Activated B cell treated with CpG ODN at 0.5 μM for 24 hours (primary cell): ENCODE results near the gene GYPA. TPM values are rescaled to one million over a fixed set of nuclear protein-coding genes. Genes with fewer than 3 reads are reported as not detected.
"Not testable (repeated sequence)": the region's sequence is repeated elsewhere in the genome, so short reads cannot be mapped to it uniquely, and the experiment has no call there.

Experiments used
- ATAC-seq: fragments of 200-7000 bp; cut with Tn5 transposase; one replicate; pipeline ENCODE4 v1.10.0; 2021; ENCODE audit warnings: low read depth, mild to moderate bottlenecking, moderate library complexity
- CTCF ChIA-PET: fragments of 350-600 bp; sonication (Branson Sonifier 250); formaldehyde crosslinking; loops from one replicate; lab custom pipeline; 2021; ENCODE audit warnings: antibody characterized with exemption; lab: Charles Lee
- POLR2A ChIA-PET: fragments of 350-600 bp; sonication (Branson Sonifier 250); formaldehyde crosslinking; loops from one replicate; lab custom pipeline; 2021; ENCODE audit warnings: antibody characterized with exemption; lab: Charles Lee
- DNase-seq: peaks from one replicate; pipeline ENCODE4 v3.0.0; 2022
- H3K27ac Mint-ChIP-seq: one replicate; pipeline ENCODE4 v1.8.0; 2020; ENCODE audit warnings: mixed read lengths
- H3K27me3 Mint-ChIP-seq: one replicate; pipeline ENCODE4 v1.8.0; 2021; ENCODE audit warnings: mixed read lengths
- H3K36me3 Mint-ChIP-seq: one replicate; pipeline ENCODE4 v1.8.0; 2021; ENCODE audit warnings: low read depth, mixed read lengths
- H3K4me1 Mint-ChIP-seq: one replicate; pipeline ENCODE4 v1.8.0; 2021; ENCODE audit warnings: mixed read lengths
- H3K4me3 Mint-ChIP-seq: one replicate; pipeline ENCODE4 v1.8.0; 2020; ENCODE audit warnings: mild to moderate bottlenecking, mixed read lengths
- H3K9me3 Mint-ChIP-seq: one replicate; pipeline ENCODE4 v1.8.0; 2020; ENCODE audit warnings: mixed read lengths
- intact Hi-C: fragments of 100-400 bp; cut with micrococcal nuclease; formaldehyde crosslinking; loops from one replicate; pipeline ENCODE4 v1.15.1; 2024
- total RNA-seq: library from RNA; stranded (reverse); gene quantifications from 2 replicates; pipeline ENCODE4 v1.2.3, GENCODE V29; 2022

Gene GYPA
- total RNA-seq, 1 donor from 2014 or later: not detected

DNA sequence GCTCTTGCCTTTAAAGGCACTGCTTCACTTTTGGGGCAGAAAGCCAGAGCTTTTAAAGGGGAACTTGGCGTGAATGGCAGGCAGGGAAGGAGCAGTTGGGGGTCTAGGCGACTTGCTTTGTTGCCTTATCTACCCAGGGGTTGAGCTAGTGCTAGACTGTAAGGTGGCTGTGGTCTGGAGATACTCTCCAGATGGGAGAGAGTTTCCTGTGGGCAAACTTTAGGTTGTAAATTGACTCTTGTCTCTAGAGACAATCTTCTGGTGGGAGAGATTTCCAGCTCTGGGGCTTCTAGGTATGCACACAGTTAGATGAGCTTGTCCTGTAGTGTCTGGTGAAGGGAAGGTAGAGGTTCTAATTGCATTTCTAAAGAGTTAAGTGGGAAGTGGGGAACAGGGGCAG lies 61.8 kb downstream of the GYPA start:
- H3K4me3 Mint-ChIP-seq, CTCF ChIA-PET, POLR2A ChIA-PET, H3K27me3 Mint-ChIP-seq, DNase-seq, ATAC-seq, H3K9me3 Mint-ChIP-seq, H3K27ac Mint-ChIP-seq, H3K4me1 Mint-ChIP-seq, intact Hi-C loops, H3K36me3 Mint-ChIP-seq: not testable (repeated sequence)

DNA sequence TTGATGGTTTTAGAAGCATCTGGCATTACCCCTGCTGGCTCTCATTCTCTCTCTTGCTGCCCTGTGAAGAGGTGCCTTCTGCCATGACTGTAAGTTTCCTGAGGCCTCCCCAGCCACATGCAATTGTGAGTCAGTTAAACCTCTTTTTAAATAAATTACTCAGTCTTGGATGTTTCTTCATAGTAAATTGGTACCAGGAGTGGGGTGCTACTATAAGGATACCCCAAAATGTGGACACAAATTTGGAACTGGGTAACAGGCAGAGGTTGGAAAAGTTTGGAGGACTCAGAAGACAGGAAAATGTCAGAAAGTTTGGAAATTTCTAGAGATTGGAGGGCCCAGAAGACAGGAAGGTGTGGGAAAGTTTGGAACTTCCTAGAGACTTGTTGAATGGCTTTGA lies 79.0 kb downstream of the GYPA start:
- POLR2A ChIA-PET, H3K4me3 Mint-ChIP-seq, H3K4me1 Mint-ChIP-seq, H3K9me3 Mint-ChIP-seq, H3K27me3 Mint-ChIP-seq, H3K27ac Mint-ChIP-seq, DNase-seq, H3K36me3 Mint-ChIP-seq, intact Hi-C loops, ATAC-seq, CTCF ChIA-PET: not testable (repeated sequence)

DNA sequence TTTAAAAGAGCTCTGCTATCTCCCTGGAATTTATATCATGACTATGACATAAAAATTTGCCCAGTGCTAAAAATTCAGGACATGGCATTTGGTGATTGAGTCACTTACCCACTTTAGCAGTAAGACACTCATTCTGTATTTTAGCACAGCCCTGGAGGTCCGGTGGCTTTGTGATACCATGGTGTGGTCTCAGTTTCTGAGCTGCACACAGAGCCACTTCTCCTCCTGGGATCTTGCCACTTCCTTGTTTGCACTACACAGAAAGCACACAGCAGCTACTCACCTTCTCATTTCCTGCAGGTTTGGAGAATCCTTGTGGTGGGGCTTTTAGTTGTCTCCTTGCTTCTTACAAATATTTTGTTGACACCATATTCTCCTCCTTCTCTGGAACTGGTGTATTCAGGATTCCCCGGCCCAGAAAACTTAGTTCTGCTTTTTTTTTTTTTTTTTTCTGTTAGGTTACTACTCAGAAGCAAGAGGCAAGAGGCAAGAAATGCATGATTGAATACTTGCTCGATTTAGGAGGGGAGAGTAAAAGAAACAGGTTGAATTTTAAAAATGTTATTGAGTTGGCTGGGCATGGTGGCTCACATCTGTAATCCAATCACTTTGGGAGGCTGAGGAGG lies 80.2 kb downstream of the GYPA start:
- CTCF ChIA-PET, H3K9me3 Mint-ChIP-seq, H3K27me3 Mint-ChIP-seq, POLR2A ChIA-PET, H3K27ac Mint-ChIP-seq, H3K4me1 Mint-ChIP-seq, ATAC-seq, H3K36me3 Mint-ChIP-seq, DNase-seq, H3K4me3 Mint-ChIP-seq, intact Hi-C loops: not testable (repeated sequence)

Other genes starting within 250 kb of the GYPA start
- 3.7 and 4.0 TPM in 2 replicates for gene GYPE, start 235.2 kb downstream of the GYPA start, total RNA-seq
- gene GYPB, start 121.3 kb downstream of the GYPA start, total RNA-seq: not detected in 2 replicates